WTC11 (cell line): Measurements from ENCODE around the gene TOP2A.

ENCODE experiments used
- CTCF ChIP-seq: fragments of 200-600 bp; IDR thresholded peaks from 2 replicates; pipeline ENCODE4 v1.8.0; 2022; ENCODE audit warnings: antibody characterized with exemption
- GABPB1 ChIP-seq: sonication (generic); formaldehyde crosslinking; IDR thresholded peaks from 2 replicates; pipeline ENCODE4 v1.8.1; 2023; ENCODE audit warnings: mild to moderate bottlenecking, missing genetic modification reagents
- IRF2 ChIP-seq: sonication (generic); formaldehyde crosslinking; IDR thresholded peaks from 2 replicates; pipeline ENCODE4 v1.8.0; 2022; ENCODE audit warnings: low read depth, missing genetic modification reagents, borderline replicate concordance
- SMAD3 ChIP-seq: sonication (generic); formaldehyde crosslinking; IDR thresholded peaks from 2 replicates; pipeline ENCODE4 v1.8.0; 2022; ENCODE audit warnings: missing genetic modification reagents, mild to moderate bottlenecking, borderline replicate concordance
- USF2 ChIP-seq: sonication (generic); formaldehyde crosslinking; IDR thresholded peaks from 2 replicates; pipeline ENCODE4 v1.8.1; 2023; ENCODE audit warnings: mild to moderate bottlenecking, missing genetic modification reagents, moderate library complexity
- ZNF138 ChIP-seq: sonication (generic); formaldehyde crosslinking; conservative IDR thresholded peaks from 2 replicates; pipeline ENCODE4 v1.8.1; 2022; ENCODE audit warnings: mild to moderate bottlenecking, moderate library complexity, missing genetic modification reagents

- TF ChIP-seq CTCF (no peak), IRF2 (CRISPR knock-in tag) (no peak), GABPB1 (no peak), USF2 (CRISPR knock-in tag) (no peak), ZNF138 (CRISPR knock-in tag) (no peak), SMAD3 (no peak)
These were observed 33.7 kb upstream of the TOP2A start for GRCh38 chr17:40451420-40451819.
